Amniotic epithelial cell (primary cell): ENCODE results near the gene QRSL1.
"Not testable (repeated sequence)": the region's sequence is repeated elsewhere in the genome, so short reads cannot be mapped to it uniquely, and the experiment has no call there.

Experiments used
- DNase-seq: peaks from one replicate; pipeline ENCODE4 v3.0.0-alpha.2; 2010; ENCODE audit warnings: low read depth

The QRSL1 gene

GRCh38 chr6:106629103-106629858 is at the start of gene QRSL1, which contains the start of gene RTN4IP1:
Gene QRSL1 (plus strand): TSS chr6:106629578. CDS start chr6:106629682, 104 bp downstream.
Gene RTN4IP1 (minus strand): TSS chr6:106629498. CDS start chr6:106629021, 477 bp downstream.
- peak; percentile 88 for DNase-seq

- no peak for DNase-seq
These were observed 47.9 kb upstream of the QRSL1 start for GRCh38 chr6:106581468-106581867.

GRCh38 chr6:106586815-106587415 is 42.5 kb upstream of the QRSL1 start:
- DNase-seq, result no peak

GRCh38 chr6:106588937-106589336 is 40.4 kb upstream of the QRSL1 start:
- DNase-seq, result not testable (repeated sequence)

GRCh38 chr6:106591111-106591825 is 38.1 kb upstream of the QRSL1 start:
- peak; percentile 81 for DNase-seq

- no peak for DNase-seq
These were observed 29.9 kb upstream of the QRSL1 start for GRCh38 chr6:106599440-106599839.

GRCh38 chr6:106600329-106600728 is 29.0 kb upstream of the QRSL1 start:
- DNase-seq, result peak; percentile 37

- peak; percentile 69 for DNase-seq
These were observed 21.2 kb upstream of the QRSL1 start for GRCh38 chr6:106608080-106608668.

GRCh38 chr6:106609699-106610098 is 19.7 kb upstream of the QRSL1 start:
- DNase-seq, result peak; percentile 15

- DNase-seq, result no peak
These were observed 18.3 kb upstream of the QRSL1 start for GRCh38 chr6:106611030-106611429.

- no peak for DNase-seq
These were observed 16.5 kb upstream of the QRSL1 start for GRCh38 chr6:106612671-106613416.

GRCh38 chr6:106613590-106613989 is 15.8 kb upstream of the QRSL1 start:
- no peak for DNase-seq

- DNase-seq, result no peak
These were observed 15.2 kb upstream of the QRSL1 start for GRCh38 chr6:106614166-106614565.

- DNase-seq, result no peak
These were observed 14.7 kb upstream of the QRSL1 start for GRCh38 chr6:106614592-106615257.

- DNase-seq, result no peak
These were observed 12.1 kb upstream of the QRSL1 start for GRCh38 chr6:106617302-106617701.

GRCh38 chr6:106617857-106618256 is 11.5 kb upstream of the QRSL1 start:
- DNase-seq, result no peak

GRCh38 chr6:106618324-106618723 is 11.1 kb upstream of the QRSL1 start:
- DNase-seq, result no peak

- DNase-seq, result no peak
These were observed 10.2 kb upstream of the QRSL1 start for GRCh38 chr6:106619223-106619622.

- peak; percentile 12 for DNase-seq
These were observed 8.3 kb upstream of the QRSL1 start for GRCh38 chr6:106620931-106621672.

GRCh38 chr6:106622412-106622811 is 7.0 kb upstream of the QRSL1 start:
- DNase-seq, result no peak
